SJSA1 (cell line): Measurements from ENCODE around the gene PRPH2. TPM values are rescaled to one million over a fixed set of nuclear protein-coding genes. Genes with fewer than 3 reads are reported as not detected.

Experiments
- DNase-seq, 2 experiments: peaks; one replicate each; pipeline ENCODE4 v3.0.0-alpha.2; 2015 to 2020; ENCODE audit warnings: low spot score in 2 of 2, low read depth in 1 of 2
- H3K27ac ChIP-seq: fragments of 250-450 bp; sonication (Bioruptor Pico); 2 replicates; pipeline ENCODE4 v1.5.1; 2020; ENCODE audit warnings: mild to moderate bottlenecking, moderate library complexity
- H3K27me3 ChIP-seq: fragments of 250-450 bp; sonication (Bioruptor Pico); replicated peaks from 2 replicates; pipeline ENCODE4 v1.5.1; 2020; ENCODE audit warnings: mild to moderate bottlenecking, moderate library complexity
- H3K36me3 ChIP-seq: fragments of 250-450 bp; sonication (Bioruptor Pico); 2 replicates; pipeline ENCODE4 v1.5.1; 2020; ENCODE audit warnings: mild to moderate bottlenecking
- H3K4me1 ChIP-seq: fragments of 250-450 bp; sonication (Bioruptor Pico); replicated peaks from 2 replicates; pipeline ENCODE4 v1.6.1; 2021; ENCODE audit warnings: mild to moderate bottlenecking
- H3K4me3 ChIP-seq: fragments of 250-450 bp; sonication (Bioruptor Pico); 2 replicates; pipeline ENCODE4 v1.5.1; 2020; ENCODE audit warnings: mild to moderate bottlenecking
- H3K9me3 ChIP-seq: fragments of 250-450 bp; sonication (Bioruptor Pico); replicated peaks from 2 replicates; pipeline ENCODE4 v1.5.1; 2020; ENCODE audit warnings: mild to moderate bottlenecking
- total RNA-seq: library from RNA; depleted of rRNA; stranded (reverse); fragments of >200 nt; shearing (Covaris generic); gene quantifications from 2 replicates; pipeline ENCODE4 v1.2.3, GENCODE V29; 2014; rRNA removed

PRPH2 gene
- total RNA-seq = not detected in 2 replicates

DNA sequence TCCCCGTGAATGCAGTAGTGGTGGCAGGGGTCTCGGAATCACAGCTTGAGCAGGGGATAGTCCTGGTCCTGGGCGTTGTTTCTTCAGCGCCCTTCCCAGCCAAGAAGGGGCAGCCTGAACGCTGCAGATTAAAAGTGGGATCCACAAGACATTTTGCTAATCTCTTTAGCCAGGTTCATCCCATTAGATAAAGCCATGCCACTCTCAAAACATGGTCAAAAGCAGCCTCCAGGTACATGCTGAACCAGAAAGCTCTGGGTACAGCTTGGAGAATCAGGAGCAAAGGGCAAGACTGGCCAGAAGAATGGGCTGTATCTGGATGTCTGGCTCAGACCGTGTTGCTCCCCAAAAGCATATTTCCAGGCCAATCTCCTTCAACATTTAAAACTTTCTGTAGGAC lies at the start of gene PRPH2:
TSS of gene PRPH2 (minus strand) at position 101 of the 400 bp plus-strand sequence. CDS start 263 bp downstream, outside the sequence.
- DNase-seq = no peak
- Histone ChIP-seq H3K4me1 (no peaks in the 10 kb centered on the region), H3K27ac (no peak within 1 kb of the TSS), H3K36me3 (no peaks in the 10 kb centered on the region), H3K9me3 (no peaks in the 10 kb centered on the region), H3K4me3 (no peak within 1 kb of the TSS), H3K27me3 (no peaks in the 10 kb centered on the region)

DNA sequence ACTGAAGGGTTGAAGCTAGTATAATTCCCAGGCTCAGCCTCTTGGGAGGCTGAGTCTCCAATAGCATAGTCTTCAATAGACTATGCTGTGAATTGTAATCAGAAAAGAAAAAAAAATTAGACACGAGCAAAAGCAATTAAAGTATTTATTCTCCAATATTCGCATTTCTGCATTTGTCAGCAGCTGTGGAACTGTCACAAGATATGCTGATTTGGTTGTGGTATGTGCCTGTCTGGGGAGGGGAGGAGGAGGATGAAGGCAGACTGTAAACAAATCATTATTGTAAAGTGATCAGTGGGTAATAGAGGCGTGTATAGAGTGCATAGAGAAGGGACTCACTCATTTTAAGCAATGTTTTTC lies 49.3 kb upstream of the PRPH2 start:
- Histone ChIP-seq H3K4me3 (no peak overlapping the region), H3K4me1 (peaks cover 4% of the 10 kb centered on the region), H3K9me3 (no peaks in the 10 kb centered on the region; the same call in 1 of the 2 replicates), H3K36me3 (no peaks in the 10 kb centered on the region), H3K27me3 (no peaks in the 10 kb centered on the region), H3K27ac (no peak overlapping the region)
- no peak for DNase-seq

GRCh38 chr6:42769836-42770235 lies 47.4 kb upstream of the PRPH2 start:
- H3K4me3 ChIP-seq = no peak overlapping the region
- no peaks in the 10 kb centered on the region; the same call in 1 of the 2 replicates for H3K9me3 ChIP-seq
- H3K4me1 ChIP-seq = peaks cover 18% of the 10 kb centered on the region
- DNase-seq = no peak
- H3K36me3 ChIP-seq = no peaks in the 10 kb centered on the region
- H3K27me3 ChIP-seq = no peaks in the 10 kb centered on the region
- no peak overlapping the region for H3K27ac ChIP-seq

DNA sequence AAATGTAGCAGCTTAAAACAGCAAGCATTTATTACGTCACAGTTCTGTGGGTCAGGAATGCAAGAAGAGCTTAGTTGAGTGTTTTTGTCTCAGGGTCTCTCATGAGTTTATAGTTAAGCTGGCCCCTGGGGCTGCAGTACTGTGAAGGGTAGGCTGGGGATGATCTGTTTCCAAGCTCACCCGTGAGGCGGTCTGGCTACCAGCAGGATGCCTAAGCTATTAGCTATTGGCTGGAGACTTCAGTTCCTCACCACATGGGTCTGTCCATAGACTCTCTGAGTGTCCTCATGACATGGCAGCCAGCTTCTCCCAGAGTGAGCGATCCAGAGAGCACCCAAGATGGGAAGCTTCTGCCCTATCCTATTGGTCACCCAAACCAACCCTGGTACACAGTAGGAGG lies 46.7 kb upstream of the PRPH2 start:
- no peaks in the 10 kb centered on the region for H3K36me3 ChIP-seq
- H3K9me3 ChIP-seq = no peaks in the 10 kb centered on the region; the same call in 1 of the 2 replicates
- H3K4me3 ChIP-seq = no peak overlapping the region
- peaks cover 18% of the 10 kb centered on the region for H3K4me1 ChIP-seq
- no peaks in the 10 kb centered on the region for H3K27me3 ChIP-seq
- no peak overlapping the region for H3K27ac ChIP-seq
- no peak for DNase-seq

DNA sequence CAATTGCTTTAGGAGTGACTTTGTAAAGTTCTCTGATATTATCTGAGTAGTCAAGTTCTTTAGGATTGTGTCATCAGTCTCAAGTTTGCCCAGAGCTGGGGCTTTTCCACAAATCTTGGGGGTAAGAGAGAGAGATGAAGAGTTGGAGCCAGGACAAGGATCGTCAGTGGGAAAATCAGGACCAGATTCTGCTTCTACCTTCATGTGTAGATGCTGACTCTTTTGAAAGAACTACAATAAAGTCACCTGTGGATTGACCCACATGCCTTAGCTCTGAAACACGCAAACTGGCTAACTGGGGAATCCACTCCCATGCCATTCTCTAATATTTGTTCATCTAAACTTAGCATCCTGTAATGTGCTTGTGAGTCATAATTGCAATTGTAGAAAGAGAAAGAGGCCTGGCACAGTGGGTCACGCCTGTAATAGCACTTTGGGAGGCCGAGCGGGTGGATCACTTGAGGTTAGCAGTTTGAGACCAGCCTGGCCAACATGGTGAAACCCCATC lies 43.8 kb upstream of the PRPH2 start:
- H3K9me3 ChIP-seq = no peaks in the 10 kb centered on the region
- H3K36me3 ChIP-seq = no peaks in the 10 kb centered on the region
- peak; percentile 73 to 81 for DNase-seq
- H3K27me3 ChIP-seq = no peaks in the 10 kb centered on the region
- H3K4me3 ChIP-seq = no peak overlapping the region
- H3K4me1 ChIP-seq = peaks cover 18% of the 10 kb centered on the region
- H3K27ac ChIP-seq = peak overlapping the region; percentile 61

DNA sequence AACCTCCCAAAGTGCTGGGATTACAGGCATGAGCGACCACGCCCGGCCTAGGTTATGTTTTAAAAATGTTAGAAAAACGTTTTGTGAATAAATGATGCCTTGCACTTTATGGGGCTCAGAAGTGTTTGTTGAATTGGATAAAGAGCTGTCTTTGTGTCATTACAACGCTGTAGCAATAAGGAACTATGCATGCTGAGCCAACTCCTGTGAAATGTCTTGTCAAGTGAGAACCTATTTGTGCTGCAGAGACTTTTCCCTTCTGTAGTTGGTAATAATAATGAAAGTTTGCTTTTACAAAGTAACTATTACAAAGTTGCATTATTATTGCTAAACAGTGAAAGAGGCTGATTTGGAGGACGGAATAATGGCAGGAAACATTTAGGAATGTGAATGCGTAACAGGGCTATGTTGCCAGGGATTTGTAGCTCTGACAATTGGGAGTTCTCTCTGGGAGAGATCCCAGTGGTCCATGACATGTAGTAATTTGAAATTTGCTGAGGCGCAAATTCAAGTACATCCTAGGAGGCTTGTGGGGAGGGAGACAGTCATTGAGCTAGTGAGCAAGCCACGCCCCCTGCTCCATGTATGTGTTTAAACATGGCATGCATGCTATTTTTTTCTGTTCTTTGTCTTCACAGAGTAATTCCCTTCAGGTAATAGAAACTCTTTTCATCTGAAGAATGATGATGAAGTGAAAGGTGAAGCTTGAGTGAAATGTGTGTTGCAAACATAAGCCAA lies 42.7 kb upstream of the PRPH2 start:
- no peak overlapping the region for H3K4me3 ChIP-seq
- H3K4me1 ChIP-seq = peaks cover 18% of the 10 kb centered on the region
- DNase-seq = no peak
- H3K9me3 ChIP-seq = no peaks in the 10 kb centered on the region
- no peaks in the 10 kb centered on the region for H3K36me3 ChIP-seq
- H3K27me3 ChIP-seq = no peaks in the 10 kb centered on the region
- no peak overlapping the region for H3K27ac ChIP-seq

DNA sequence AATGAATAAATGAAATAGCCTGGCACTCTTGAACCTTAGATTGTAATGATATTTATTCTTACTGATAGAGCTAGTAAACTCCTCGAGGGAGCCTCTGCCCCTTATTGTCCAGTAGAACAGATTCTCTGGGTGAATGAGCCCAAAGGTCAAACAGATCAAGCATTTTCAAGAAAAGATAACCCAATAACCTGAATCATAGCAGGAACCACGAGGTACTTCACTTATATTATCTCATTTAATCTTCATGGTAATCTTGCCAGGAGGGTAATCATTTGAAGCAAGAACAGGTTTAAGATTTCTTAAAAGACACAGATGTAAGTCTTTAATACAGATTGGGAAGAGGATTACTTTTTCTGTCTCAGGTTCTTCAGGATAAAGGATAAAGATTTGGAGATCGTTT lies 40.6 kb upstream of the PRPH2 start:
- Histone ChIP-seq H3K9me3 (no peaks in the 10 kb centered on the region), H3K27ac (no peak overlapping the region), H3K4me1 (peaks cover 18% of the 10 kb centered on the region), H3K27me3 (no peaks in the 10 kb centered on the region), H3K4me3 (no peak overlapping the region), H3K36me3 (no peaks in the 10 kb centered on the region)
- no peak for DNase-seq

DNA sequence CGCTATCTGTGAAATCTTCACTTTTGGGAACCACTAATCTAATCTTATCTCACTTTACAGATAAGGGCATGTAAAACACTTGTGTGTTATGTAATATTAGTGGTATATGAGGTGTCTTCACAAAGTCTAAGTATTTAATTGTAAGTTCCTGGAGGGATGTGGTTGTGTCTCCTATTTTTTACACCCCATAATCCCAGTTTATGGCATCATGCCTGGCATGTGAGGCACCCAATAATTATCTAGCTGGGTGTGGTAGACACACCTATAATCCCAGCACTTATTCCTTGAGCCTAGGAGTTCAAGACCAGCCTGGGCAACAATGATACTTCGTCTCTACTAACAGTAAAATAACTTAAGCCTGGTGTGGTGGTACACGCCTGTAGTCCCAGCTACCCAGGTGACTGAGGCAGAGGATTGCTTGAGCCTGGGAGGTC lies 40.0 kb upstream of the PRPH2 start:
- Histone ChIP-seq H3K27me3 (no peaks in the 10 kb centered on the region), H3K4me3 (no peak overlapping the region), H3K9me3 (no peaks in the 10 kb centered on the region), H3K36me3 (no peaks in the 10 kb centered on the region), H3K4me1 (peaks cover 18% of the 10 kb centered on the region), H3K27ac (no peak overlapping the region)
- no peak for DNase-seq

GRCh38 chr6:42761287-42762067 lies 39.1 kb upstream of the PRPH2 start:
- Histone ChIP-seq H3K4me3 (no peak overlapping the region), H3K9me3 (no peaks in the 10 kb centered on the region), H3K27me3 (no peaks in the 10 kb centered on the region), H3K27ac (no peak overlapping the region), H3K4me1 (peaks cover 11% of the 10 kb centered on the region), H3K36me3 (no peaks in the 10 kb centered on the region)
- no peak for DNase-seq

DNA sequence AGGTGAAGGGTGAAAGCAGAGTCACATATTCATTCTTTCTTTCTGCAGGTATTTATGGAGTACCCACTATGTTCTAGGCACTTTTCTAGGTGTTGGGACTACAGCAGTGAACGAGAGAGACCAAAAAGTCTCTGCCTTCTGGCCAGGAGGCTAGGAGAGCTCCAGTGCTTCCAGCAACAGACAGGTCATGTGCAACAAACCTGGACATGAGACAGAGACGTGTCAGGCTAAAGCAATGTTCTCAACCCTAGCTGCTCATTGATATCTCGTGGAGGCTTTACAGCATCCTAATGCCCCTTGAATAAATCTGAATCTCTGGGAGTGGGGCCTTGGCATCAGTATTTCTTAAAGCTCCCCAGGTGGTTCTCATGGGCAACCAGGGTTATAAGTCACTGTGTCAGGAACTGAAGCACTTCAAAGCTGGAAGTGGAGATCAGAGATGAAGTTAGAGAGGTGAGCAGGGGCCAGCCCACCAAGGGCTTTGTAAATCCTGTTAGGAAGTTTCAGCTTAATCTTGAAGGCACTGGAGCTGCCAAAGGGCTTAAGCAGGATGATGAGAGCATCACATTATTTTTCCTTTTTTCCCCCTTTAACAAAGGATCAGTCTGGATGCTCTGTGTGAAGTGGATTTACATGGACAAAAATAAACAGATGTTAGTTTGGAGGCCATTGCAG lies 36.5 kb upstream of the PRPH2 start:
- no peaks in the 10 kb centered on the region for H3K9me3 ChIP-seq
- DNase-seq = no peak
- H3K27me3 ChIP-seq = no peaks in the 10 kb centered on the region
- H3K4me1 ChIP-seq = no peaks in the 10 kb centered on the region
- H3K4me3 ChIP-seq = no peak overlapping the region
- H3K36me3 ChIP-seq = no peaks in the 10 kb centered on the region
- H3K27ac ChIP-seq = no peak overlapping the region

DNA sequence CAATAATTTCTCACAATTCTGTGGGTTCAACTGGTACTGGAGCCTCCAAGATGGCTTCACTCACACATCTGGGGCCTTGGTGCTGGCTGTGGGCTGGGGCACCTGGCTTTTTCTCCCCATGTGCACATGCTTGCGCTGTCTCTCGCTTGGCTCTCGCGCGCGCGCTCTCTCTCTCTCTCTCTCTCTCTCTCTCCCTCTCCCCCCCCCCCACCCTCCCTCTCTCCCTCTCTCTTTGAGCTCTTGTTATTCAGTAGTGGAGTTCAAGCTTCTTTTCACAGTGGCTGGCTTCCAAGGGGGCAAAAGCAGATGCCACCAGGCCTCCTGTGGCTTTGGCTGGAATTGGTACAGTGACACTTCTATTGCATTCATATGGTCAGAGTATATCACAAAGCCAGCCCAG lies 34.3 kb upstream of the PRPH2 start:
- H3K27ac ChIP-seq = no peak overlapping the region
- no peaks in the 10 kb centered on the region for H3K27me3 ChIP-seq
- no peaks in the 10 kb centered on the region for H3K9me3 ChIP-seq
- no peak for DNase-seq
- no peak overlapping the region for H3K4me3 ChIP-seq
- H3K36me3 ChIP-seq = no peaks in the 10 kb centered on the region
- H3K4me1 ChIP-seq = peaks cover 4% of the 10 kb centered on the region; the same call in 1 of the 2 replicates

GRCh38 chr6:42754759-42755158 lies 32.4 kb upstream of the PRPH2 start:
- H3K27me3 ChIP-seq = no peaks in the 10 kb centered on the region
- no peak overlapping the region for H3K27ac ChIP-seq
- H3K9me3 ChIP-seq = no peaks in the 10 kb centered on the region
- DNase-seq = no peak
- H3K36me3 ChIP-seq = no peaks in the 10 kb centered on the region
- H3K4me3 ChIP-seq = no peak overlapping the region
- peaks cover 4% of the 10 kb centered on the region; the same call in 1 of the 2 replicates for H3K4me1 ChIP-seq

GRCh38 chr6:42751055-42751454 lies 28.7 kb upstream of the PRPH2 start:
- peak in 1 of 2 experiments; percentile 41 for DNase-seq
- no peaks in the 10 kb centered on the region for H3K9me3 ChIP-seq
- H3K36me3 ChIP-seq = no peaks in the 10 kb centered on the region
- no peaks in the 10 kb centered on the region for H3K27me3 ChIP-seq
- no peak overlapping the region for H3K27ac ChIP-seq
- no peak overlapping the region for H3K4me3 ChIP-seq
- peaks cover 9% of the 10 kb centered on the region; the same call in 1 of the 2 replicates for H3K4me1 ChIP-seq
